Uterus (tissue), 4 donors: ENCODE results near the gene INPP4A. TPM values are rescaled to one million over a fixed set of nuclear protein-coding genes. Genes with fewer than 3 reads are reported as not detected.

ENCODE experiments used
- DNase-seq, 2 donors: peaks; one replicate each; pipeline ENCODE4 v3.0.0-alpha.2; 2019 to 2020
- H3K27ac ChIP-seq, 2 donors: fragments of 200-600 bp; sonication (generic); 1 replicate in 1 of 2; 2 replicates in 1 of 2; pipeline ENCODE4 v1.5.1; 2016 to 2018
- H3K27me3 ChIP-seq, 2 donors: fragments of 200-600 bp; sonication (generic); one replicate each; pipeline ENCODE4 v1.5.1; 2018 to 2019; ENCODE audit warnings: control low read depth in 1 of 2
- H3K36me3 ChIP-seq, 2 donors: fragments of 200-600 bp; sonication (generic); one replicate each; pipeline ENCODE4 v1.5.1; 2019; ENCODE audit warnings: control low read depth in 1 of 2
- H3K4me1 ChIP-seq, 2 donors: fragments of 200-600 bp; sonication (generic); one replicate each; pipeline ENCODE4 v1.5.1; 2018 to 2019; ENCODE audit warnings: control low read depth in 1 of 2
- H3K4me3 ChIP-seq, 2 donors: fragments of 200-600 bp; sonication (generic); 1 replicate in 1 of 2; 2 replicates in 1 of 2; pipeline ENCODE4 v1.5.1; 2018 to 2019; ENCODE audit warnings: mild to moderate bottlenecking in 1 of 2
- H3K9me3 ChIP-seq, 2 donors: fragments of 200-600 bp; sonication (generic); one replicate each; pipeline ENCODE4 v1.5.1; 2019; ENCODE audit warnings: control low read depth in 1 of 2
- POLR2A ChIP-seq, 2 donors: fragments of 450-650 bp; IDR thresholded peaks; one replicate each; pipeline ENCODE4 v1.6.1; 2016; ENCODE audit warnings: antibody characterized with exemption in 2 of 2, mild to moderate bottlenecking in 1 of 2, moderate library complexity in 1 of 2
- intact Hi-C: fragments of 100-400 bp; cut with DNase I; formaldehyde crosslinking; loops from one replicate; pipeline ENCODE4 v1.15.1; 2023; ENCODE audit warnings: low total_unique reads
- total RNA-seq, 4 donors: library from RNA; depleted of rRNA in 3 of 4; stranded (reverse); fragments of >200 nt in 3 of 4; gene quantifications; one replicate each; pipeline versions ENCODE4 v1.1.0 to v1.2.4, GENCODE V29; 2014 to 2023
- TF ChIP-seq, protein P1 (sequence below), 4 experiments: fragments of 200-600 bp in 2 of 4; fragments of 450-650 bp in 2 of 4; sonication (generic) in 2 of 4; IDR thresholded peaks; one replicate each; pipeline ENCODE4 v1.5.1; 2016 to 2019; ENCODE audit warnings: antibody characterized with exemption in 4 of 4, mild to moderate bottlenecking in 2 of 4, moderate library complexity in 1 of 4
- donor health status: DM: yes; HTN: yes; CAD: no.

INPP4A gene
- total RNA-seq, 4 donors from 2014 or later: 8.7 to 40.2 (median 35.2) TPM

DNA sequence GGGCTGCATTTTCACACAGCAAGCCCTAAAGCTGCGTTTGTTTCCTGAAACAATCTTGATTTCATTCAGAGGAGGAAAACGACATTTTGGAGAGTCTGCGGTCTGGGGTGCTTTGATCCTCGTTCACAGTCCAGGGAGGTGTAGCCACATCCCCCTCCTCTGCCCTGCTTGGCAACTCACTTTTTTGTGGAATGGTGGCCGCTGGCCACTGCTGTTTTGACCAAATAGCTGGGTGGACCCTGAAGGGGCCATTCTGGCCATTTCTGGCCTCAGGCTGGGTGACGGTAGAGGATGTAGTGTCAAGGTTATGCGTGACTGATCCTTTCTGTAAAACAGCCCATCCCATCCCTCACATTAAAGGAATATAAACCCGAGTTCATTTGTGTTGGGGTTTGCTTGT is 62.2 kb downstream of the INPP4A start:
- intact Hi-C loops: no loop called here
- no peak overlapping the region for H3K4me3 ChIP-seq
- no peak for DNase-seq
- H3K4me1 ChIP-seq: peaks cover 6 to 16% of the 10 kb centered on the region in 2 donors
- TF ChIP-seq POLR2A (IDR thresholded peaks at IDR 0.05): no peak
- TF ChIP-seq, protein P1, sequence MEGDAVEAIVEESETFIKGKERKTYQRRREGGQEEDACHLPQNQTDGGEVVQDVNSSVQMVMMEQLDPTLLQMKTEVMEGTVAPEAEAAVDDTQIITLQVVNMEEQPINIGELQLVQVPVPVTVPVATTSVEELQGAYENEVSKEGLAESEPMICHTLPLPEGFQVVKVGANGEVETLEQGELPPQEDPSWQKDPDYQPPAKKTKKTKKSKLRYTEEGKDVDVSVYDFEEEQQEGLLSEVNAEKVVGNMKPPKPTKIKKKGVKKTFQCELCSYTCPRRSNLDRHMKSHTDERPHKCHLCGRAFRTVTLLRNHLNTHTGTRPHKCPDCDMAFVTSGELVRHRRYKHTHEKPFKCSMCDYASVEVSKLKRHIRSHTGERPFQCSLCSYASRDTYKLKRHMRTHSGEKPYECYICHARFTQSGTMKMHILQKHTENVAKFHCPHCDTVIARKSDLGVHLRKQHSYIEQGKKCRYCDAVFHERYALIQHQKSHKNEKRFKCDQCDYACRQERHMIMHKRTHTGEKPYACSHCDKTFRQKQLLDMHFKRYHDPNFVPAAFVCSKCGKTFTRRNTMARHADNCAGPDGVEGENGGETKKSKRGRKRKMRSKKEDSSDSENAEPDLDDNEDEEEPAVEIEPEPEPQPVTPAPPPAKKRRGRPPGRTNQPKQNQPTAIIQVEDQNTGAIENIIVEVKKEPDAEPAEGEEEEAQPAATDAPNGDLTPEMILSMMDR (IDR thresholded peaks at IDR 0.05): no peak
- no peaks in the 10 kb centered on the region for H3K36me3 ChIP-seq
- no peak overlapping the region for H3K27ac ChIP-seq
- H3K27me3 ChIP-seq: no peaks in the 10 kb centered on the region
- H3K9me3 ChIP-seq: no peaks in the 10 kb centered on the region

DNA sequence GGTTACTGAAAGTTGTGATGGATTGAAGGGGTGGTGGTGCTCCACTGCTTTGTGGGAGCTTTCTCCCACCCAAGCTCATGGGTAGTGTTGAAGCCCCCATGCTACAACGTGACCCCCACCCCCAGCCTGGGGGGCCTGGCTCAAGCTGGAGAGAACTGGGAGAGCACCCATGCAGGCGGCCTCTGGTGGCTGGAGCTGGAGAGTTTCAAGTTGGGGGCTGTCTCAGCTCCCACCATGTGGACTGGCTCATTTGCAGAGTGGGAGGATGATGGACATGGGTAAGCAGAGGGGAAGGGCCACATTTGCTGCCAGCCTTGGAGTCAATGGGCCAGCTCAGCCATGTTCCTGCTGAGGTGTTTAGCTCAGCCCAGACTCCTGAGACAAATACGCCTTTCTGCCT is 62.8 kb downstream of the INPP4A start:
- intact Hi-C loops: no loop called here
- Histone ChIP-seq H3K36me3 (no peaks in the 10 kb centered on the region), H3K4me3 (no peak overlapping the region), H3K9me3 (no peaks in the 10 kb centered on the region), H3K27ac (peak overlapping the region; percentile 15 to 31), H3K4me1 (peaks cover 6 to 16% of the 10 kb centered on the region in 2 donors), H3K27me3 (no peaks in the 10 kb centered on the region)
- no peak for TF ChIP-seq POLR2A (IDR thresholded peaks at IDR 0.05)
- TF ChIP-seq, protein P1 (IDR thresholded peaks at IDR 0.05): no peak
- no peak for DNase-seq

DNA sequence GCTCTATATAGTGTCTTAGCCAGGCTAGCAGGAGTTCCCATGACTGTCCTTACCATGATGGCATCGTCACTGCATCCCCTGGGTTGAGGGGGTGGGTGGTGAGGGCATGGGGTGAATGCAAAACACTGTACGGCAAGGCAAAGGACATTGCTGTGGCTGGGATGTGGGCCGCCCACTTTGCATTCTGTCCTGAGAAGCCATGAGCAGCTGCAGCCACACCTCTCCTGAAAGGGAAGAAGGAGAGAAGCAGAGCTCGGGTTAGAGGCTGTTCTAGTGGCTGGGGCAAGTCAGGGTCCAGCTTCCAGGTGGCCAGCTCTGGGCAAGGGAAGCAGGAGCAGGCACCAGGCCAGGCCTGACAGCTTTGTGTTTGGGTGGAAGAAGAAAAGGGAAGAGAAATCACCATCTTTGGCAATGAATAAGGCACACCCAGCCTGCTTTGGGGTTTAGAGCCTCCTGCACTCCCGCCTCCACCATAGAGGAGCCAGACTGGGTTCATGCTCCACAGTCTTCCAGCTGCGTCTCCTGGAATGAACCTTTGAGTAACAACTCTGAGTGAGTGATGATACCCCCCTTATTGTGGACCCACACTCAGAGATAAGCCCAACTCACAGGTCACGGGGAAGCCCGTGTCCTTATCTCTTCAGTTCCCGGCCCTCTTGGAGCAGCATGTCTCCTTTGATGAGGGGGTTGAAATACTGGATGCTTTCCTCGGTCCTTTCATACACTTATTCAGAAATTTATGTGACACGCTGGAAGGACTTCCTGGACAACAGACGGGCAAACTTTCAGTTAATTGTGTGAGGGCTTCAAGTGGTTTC is 63.4 kb downstream of the INPP4A start:
- H3K36me3 ChIP-seq: no peaks in the 10 kb centered on the region
- peak; percentile 39 to 67 for DNase-seq
- TF ChIP-seq POLR2A (IDR thresholded peaks at IDR 0.05): no peak
- TF ChIP-seq, protein P1 (IDR thresholded peaks at IDR 0.05): no peak
- H3K27ac ChIP-seq: peak overlapping the region; percentile 31 to 35
- no peak overlapping the region for H3K4me3 ChIP-seq
- no peaks in the 10 kb centered on the region for H3K27me3 ChIP-seq
- intact Hi-C loops: no loop called here
- H3K9me3 ChIP-seq: no peaks in the 10 kb centered on the region
- H3K4me1 ChIP-seq: peaks cover 6 to 16% of the 10 kb centered on the region in 2 donors

DNA sequence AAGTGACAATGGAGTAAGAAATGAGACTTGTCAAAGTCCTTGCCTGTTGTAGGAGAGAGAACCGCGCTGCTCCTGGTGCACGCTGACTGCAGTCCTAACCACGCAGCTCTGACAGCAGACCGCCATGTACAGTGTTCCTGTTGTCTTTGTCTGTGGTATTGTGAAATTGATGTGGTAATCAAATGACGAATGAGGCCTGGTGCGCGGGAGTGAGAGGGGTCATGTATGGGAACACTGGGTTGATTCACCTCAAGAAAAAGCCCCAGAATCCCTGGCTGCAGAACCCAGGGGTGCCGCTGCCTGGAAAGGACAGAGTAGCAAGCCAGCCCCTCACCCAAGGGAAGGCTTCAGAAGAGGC is 64.0 kb downstream of the INPP4A start:
- intact Hi-C loops: no loop called here
- Histone ChIP-seq H3K36me3 (no peaks in the 10 kb centered on the region), H3K27me3 (no peaks in the 10 kb centered on the region), H3K27ac (peak overlapping the region; percentile 35 to 38), H3K9me3 (no peaks in the 10 kb centered on the region), H3K4me3 (no peak overlapping the region), H3K4me1 (peaks cover 6 to 16% of the 10 kb centered on the region in 2 donors)
- DNase-seq: peak; percentile 64 to 78
- no peak for TF ChIP-seq POLR2A (IDR thresholded peaks at IDR 0.05)
- TF ChIP-seq, protein P1 (IDR thresholded peaks at IDR 0.05): no peak

DNA sequence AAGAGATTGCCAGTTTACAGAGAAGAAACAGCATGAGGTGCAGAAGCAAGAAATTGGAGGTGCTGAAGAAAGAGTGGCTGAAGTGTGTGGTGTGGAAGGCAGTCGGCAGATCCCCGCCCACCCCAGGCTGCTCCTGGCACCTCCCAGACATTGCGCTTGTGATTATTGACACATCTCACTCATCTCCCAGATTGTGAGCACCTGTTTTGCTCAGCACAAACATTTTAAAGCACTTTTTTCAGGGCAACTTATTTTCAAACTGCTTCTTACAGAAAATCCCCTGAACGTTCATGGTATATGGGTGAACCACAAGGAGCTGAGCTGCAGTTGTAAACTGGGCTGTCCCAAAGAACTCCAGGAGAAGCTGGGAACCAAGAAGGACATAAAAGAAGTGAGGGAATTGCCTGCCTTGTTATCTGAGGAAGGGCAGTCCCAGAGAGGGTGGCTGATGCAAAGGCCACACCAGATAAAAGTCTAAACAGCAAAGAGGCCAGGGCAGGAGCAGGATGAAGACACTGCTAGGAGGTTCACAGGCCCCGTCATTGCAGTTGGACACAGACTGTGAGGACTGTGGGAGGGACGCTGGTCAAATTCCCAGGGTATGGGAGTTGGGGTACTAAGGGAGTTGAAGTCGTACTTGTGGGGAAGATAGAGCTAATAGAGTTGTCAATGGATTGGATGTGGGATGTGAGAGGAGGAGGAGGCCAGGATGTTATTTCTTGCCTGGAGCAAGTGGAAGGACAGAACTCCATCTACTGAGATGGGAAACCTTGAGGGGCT is 65.1 kb downstream of the INPP4A start:
- peaks cover 6 to 7% of the 10 kb centered on the region in 2 donors for H3K4me1 ChIP-seq

More for the DNA sequence above, 65.1 kb downstream of the INPP4A start:
- DNase-seq: no peak
- no peak for TF ChIP-seq POLR2A (IDR thresholded peaks at IDR 0.05)
- TF ChIP-seq, protein P1 (IDR thresholded peaks at IDR 0.05): no peak
- H3K36me3 ChIP-seq: no peaks in the 10 kb centered on the region
- H3K9me3 ChIP-seq: no peaks in the 10 kb centered on the region
- H3K27ac ChIP-seq: peak overlapping the region in 1 of 2 donors; percentile 35
- intact Hi-C loops: no loop called here
- no peaks in the 10 kb centered on the region for H3K27me3 ChIP-seq
- no peak overlapping the region for H3K4me3 ChIP-seq
